Stimulated activated CD4-positive, alpha-beta T cell treated with anti-CD3 and anti-CD28 coated beads, Interleukin-4, amount 100 ng/mL, for 48 hours (primary cell): ENCODE data around the gene TRIM77.
"Not testable (repeated sequence)": the region's sequence is repeated elsewhere in the genome, so short reads cannot be mapped to it uniquely, and the experiment has no call there.

Source experiments
- DNase-seq, 2 donors: peaks; one replicate each; pipeline ENCODE4 v3.0.0-alpha.2; 2020; ENCODE audit warnings: low read depth in 2 of 2

TRIM77 gene, protein sequence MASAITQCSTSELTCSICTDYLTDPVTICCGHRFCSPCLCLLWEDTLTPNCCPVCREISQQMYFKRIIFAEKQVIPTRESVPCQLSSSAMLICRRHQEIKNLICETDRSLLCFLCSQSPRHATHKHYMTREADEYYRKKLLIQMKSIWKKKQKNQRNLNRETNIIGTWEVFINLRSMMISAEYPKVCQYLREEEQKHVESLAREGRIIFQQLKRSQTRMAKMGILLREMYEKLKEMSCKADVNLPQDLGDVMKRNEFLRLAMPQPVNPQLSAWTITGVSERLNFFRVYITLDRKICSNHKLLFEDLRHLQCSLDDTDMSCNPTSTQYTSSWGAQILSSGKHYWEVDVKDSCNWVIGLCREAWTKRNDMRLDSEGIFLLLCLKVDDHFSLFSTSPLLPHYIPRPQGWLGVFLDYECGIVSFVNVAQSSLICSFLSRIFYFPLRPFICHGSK

DNA sequence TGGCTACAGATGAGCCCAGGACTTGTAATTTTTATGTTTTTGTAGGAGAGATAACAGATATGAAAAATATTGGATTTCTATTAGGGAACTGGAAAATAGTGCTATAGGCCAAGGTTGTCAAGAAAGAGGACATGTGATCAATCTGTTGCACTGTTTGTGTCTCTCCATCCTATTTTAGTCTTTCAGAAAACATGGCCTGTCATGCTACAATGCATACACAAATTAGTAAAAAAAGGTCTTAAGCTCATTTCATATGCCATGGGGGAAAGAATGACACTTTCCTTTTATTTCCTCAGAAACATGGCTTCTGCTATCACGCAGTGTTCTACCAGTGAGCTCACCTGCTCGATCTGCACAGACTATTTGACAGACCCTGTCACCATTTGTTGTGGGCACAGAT is at the start of gene TRIM77:
Gene TRIM77 (plus strand): TSS at position 301 of the 400 bp plus-strand sequence. CDS start 0 bp downstream, at position 301.
- not testable (repeated sequence) for DNase-seq

DNA sequence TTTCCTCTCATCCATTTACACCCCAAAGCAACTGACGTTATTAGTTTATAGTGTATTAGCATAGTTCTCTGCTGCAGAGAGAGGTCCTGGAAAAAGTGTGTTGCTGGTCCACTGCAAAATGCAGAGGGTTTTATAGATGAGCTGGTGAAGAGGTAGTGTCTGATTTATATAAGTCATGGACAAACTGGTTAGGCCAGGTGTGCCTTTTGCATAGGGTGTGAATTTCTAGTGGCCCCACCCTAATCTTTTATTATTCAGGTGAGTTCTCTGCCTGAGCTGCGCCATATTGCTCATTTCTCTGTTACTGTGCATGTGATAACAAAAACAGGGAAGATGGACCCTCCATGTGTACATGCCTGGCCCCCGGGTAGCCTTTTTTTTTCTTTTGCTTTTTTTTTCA is 43.1 kb upstream of the TRIM77 start:
- DNase-seq: no peak

DNA sequence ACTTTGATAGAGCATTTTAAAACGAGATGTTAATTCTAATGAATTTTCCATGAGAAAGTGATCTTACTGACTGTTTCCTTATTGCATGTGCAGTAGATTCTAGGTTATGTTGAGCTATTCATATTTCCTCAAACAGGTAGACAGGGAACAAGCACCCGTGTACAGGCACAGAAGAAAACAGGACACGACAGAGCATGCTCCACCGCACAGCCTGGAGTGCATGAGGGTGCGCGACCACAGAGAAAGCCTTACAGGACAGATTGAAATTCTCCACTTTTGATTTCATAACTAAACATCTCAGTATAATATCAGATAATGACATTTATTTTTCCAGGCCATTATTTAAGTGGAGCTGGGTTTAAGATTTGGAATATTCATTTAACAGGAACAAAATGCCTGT is 41.9 kb upstream of the TRIM77 start:
- not testable (repeated sequence) for DNase-seq

DNA sequence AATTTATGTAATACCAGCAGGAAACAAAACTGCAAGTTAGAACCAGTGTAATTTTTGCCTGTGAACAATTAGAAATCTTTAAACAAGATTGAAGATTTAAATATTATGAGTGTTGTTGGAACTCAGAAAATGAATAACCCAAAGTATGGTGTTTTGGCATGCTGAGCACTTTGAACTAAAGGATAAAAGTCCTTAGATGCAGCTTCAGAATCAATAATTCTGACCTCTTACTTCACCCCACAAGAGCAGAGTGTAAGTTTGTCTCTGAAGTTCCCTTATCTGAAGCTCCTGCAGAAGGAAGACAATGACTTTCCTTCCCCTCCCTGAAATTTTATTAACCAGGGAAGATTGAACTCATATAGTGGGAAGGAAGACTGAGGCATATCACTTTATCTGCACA is 40.5 kb upstream of the TRIM77 start:
- not testable (repeated sequence) for DNase-seq

DNA sequence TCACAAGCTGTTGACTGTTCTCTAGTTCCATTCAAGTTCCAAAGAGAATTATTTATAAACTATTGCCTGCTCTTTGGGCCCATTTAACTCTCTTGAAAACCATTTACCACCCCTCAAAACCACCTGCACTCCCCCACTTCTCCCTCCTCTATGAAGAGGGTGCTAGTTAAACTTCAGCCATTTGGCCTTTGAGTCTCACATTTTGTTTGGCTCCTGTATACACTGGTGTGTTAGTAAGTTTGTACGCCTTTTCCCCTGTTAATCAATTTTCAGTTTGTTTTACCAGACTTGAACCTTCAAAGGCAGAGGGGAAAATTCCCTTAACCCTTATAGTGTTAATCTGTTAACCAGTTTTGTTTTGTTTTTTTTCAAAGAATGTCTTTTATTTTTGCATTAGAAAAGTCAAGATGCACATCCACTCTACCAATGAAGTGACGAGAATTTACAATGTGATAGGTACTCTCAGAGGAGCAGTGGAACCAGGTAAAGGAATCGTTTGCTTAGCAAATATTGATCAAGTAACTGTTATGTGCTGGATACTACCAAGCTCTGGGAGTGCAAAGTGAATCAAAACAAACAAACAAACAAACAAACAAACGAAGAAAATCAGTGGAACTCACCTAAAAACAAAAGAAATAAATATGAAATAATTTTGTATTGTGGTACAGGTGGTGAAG is 40.0 kb upstream of the TRIM77 start:
- DNase-seq: not testable (repeated sequence)

DNA sequence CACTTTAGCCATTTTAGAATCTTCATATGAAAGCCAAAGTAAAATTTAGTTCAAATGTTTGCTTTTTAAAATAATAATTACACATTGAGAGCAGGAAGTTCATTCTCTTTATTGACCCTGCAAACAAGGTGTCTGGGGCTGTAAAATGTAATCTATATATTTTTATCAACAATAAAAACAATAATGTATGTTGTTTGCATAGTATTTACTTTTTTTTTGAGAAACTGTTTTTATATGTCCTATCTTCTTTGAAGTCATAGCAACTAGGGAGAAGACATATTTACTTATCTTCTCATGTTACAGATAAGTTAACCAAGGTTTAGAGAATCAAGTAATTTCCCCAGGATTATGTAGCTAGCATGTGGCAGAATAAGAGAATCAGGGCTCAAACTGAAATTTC is 37.6 kb upstream of the TRIM77 start:
- DNase-seq: not testable (repeated sequence)

DNA sequence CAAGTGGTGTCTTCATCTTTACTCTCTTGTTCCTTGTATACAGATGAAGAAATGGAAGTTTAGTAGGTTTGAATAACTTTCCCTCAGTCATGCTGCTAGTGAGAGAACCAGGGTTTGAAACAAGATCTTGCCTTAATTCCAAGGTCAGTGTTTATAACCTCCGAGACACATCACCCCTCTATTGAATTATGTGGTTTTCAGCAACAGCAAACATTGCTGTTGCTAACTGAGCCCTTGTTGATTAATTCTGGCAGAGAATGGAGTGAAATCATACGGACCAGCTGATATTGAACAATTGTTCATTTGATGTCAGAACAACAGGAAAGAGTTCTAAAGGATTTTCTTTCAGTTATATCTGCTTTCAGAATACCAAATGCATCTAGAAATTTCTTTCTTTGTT is 36.7 kb upstream of the TRIM77 start:
- not testable (repeated sequence) for DNase-seq

DNA sequence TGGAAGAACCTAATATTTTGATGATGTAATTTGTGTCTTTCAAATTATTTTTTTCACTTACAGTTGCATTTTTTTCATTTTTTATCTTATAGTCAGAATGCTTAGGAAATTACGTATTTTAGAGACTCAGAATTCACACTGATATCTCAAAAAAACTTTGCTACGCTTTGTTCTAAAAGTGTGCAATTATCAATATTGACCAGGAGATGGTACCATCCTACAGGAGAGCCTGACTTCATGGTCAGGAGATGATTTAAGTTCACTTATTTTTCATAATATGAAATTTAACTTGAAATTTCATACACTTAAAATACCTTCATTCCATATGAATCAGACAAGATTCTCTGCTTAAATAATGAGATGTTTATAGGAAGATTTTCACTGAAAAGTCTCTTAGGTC is 34.7 kb upstream of the TRIM77 start:
- not testable (repeated sequence) for DNase-seq

DNA sequence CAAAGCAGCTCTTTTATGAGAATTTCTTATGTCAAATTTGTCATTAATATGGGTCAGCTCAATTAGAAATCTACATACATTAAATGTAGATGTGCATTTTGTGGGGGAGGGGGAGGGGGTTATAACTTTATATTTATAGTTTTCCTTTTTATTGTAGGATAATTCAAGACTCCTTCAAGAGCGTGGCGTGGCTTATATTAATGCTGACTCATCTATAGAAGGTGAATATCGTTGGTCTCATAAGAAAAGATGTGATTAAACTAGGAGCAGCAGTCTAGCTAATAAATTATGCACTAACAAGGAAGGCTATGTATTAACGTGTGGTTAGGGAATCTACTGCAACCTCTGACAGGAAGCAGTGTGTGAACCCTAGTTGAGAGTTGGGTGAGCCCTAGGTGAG is 34.2 kb upstream of the TRIM77 start:
- DNase-seq: not testable (repeated sequence)

DNA sequence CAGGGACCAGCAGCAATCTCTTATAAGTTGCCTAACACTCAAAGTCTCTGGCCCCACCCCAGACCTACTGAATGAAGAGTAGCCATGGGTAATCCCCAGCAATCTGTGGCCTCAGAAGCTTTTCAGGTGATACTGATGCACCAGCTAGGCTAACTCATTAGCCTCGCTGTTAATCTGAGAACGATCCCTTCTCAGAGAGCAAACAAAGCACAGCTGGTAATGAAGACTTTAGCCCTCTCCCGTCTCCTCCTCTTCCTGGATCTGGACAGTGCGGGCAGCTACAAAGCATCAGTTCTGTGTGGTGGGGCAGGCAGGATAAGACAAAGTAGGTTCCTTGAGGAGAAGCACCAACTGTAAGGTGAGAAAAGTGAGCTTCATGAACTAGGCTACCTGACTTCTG is 3.0 kb upstream of the TRIM77 start:
- not testable (repeated sequence) for DNase-seq

DNA sequence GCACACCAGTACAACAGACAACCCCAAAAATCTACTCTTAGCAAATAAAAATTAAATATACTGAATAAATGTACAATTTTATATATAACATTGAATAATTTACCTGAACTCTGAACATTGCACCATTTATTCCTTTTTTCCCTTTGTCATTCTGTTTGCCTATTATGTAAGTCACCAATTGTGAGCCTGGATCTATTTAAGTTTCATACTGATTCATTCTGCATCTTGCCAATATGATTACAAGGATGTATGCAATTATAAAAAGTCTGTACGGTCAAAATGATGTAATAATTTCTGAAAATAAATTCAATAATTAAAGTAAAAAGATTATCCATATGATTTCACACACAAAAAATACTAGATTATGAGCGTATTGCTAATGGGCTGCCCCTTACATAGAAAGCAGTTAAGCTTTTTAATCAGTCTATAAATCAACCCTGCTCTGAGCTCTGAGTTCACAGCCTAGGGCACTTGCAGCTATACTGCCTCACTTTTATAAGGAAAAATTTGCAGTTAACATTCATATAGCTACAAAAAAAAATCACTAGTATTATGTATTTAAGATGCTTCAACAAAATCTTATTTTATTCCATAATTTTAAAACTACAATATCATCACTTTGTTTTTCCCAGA is 14.9 kb downstream of the TRIM77 start:
- not testable (repeated sequence) for DNase-seq

DNA sequence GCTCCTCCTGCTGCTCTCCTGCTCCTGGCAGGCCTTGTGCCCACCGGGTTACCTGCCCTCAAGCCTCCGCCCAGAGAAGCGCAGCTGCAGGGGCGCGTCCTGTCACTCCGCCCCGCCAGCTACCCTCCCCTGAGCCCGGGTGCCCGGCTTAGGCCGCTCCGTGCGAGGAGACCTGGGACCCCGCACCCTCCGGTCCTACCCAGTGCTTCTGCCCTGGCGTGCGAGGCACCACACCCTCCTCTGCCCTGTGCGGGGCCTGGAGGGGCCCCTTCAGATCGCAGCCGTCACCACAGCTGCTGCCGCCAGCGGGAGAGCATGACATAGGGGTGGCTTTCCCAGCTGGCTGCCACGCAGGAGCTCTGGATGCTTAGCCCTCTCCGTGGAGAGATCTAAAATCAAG is 20.1 kb downstream of the TRIM77 start:
- not testable (repeated sequence) for DNase-seq

DNA sequence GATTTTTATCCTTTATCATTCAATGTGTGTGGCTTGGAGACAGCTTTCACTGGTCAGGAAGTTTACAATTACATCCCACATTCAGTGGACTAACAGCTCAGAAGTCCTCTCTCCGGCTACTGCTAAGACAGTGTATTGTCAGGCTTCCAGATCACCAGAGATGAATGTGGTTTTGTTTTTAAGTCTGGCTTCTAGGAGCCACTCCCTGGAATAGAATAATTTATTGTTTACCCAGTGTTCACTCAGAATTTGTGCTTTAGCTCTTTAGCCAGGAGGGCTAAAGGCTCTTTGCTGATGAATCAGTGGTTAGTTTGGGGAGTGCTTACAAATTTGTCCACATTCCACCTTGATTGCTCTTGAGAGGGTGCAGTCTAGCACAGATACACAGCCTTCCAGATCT is 26.5 kb downstream of the TRIM77 start:
- no peak for DNase-seq

DNA sequence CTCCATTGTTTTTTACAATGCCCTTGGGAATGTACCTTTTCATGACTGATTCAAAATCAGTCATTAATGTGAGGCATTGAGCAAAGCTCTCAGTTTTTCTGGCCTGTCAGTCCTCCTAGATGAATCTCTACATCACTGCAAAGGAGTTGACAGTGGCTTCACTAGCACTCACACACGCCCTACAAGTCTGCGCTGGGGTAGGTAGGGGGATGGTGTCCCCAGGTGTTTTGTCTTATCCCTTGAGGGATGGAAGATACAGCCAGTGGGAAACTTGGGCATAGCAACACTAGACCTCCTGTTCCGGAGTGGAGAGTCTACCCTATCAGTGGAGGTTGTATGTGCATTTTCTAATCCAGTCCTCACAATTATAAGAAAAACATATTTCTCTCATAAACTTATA is 27.0 kb downstream of the TRIM77 start:
- DNase-seq: no peak

DNA sequence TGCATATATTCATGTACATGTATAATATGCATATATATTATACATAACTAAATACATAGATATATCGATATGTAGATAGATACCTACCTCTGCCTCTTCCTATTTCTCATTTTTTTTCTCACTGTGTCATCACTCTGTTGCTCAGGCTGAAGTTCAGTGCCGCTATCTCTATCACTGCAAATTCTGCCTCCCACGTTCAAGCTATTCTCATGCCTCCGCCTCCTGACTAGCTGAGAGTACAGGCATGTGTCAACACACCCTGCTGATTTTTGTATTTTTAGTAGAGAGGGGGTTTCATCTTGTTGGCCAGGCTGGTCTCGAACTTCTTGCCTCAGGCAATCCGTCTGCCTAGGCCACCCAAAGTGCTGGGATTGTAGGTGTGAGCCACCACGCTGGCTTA is 31.3 kb downstream of the TRIM77 start:
- DNase-seq: not testable (repeated sequence)

DNA sequence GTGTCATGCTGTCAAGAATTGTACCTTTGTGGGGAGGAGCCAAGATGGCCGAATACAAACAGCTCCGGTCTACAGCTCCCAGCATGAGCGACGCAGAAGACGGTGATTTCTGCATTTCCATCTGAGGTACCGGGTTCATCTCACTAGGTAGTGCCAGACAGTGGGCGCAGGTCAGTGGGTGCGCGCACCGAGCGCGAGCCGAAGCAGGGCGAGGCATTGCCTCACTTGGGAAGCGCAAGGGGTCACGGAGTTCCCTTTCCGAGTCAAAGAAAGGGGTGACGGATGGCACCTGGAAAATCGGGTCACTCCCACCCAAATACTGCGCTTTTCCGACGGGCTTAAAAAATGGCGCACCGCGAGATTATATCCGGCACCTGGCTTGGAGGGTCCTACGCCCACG is 34.1 kb downstream of the TRIM77 start:
- not testable (repeated sequence) for DNase-seq

DNA sequence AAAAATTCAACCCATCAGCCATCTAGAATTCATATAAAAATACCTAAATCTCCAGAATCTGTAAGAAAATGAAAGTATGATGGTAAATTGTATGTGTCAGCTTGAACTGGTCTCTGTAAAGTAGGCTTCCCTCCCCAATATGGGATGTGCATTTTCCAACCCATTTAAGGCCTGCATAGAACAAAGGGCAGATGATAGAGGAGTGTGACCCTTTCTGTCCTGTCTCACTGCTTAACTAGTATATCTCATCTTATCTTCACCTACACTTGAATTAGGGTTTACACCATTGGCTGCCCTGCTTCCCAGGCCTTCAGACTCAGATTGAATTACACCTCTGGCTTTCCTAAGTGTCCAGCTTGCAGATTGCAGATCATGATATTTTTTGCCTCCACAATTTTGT is 40.7 kb downstream of the TRIM77 start:
- not testable (repeated sequence) for DNase-seq
